Large intestine (tissue), 3 donors: ENCODE results near the gene CLTRN. TPM values are rescaled to one million over a fixed set of nuclear protein-coding genes. Genes with fewer than 3 reads are reported as not detected.
"Not testable (repeated sequence)": the region's sequence is repeated elsewhere in the genome, so short reads cannot be mapped to it uniquely, and the experiment has no call there.

Source experiments
- DNase-seq, 2 donors: peaks; one replicate each; pipeline versions ENCODE4 v3.0.0 to v3.0.0-alpha.2; 2013
- H3K27ac ChIP-seq: one replicate; pipeline ENCODE4 v1.5.1; 2013; ENCODE audit warnings: low read length
- H3K27me3 ChIP-seq: 2 replicates; pipeline ENCODE4 v1.6.1; 2013; ENCODE audit warnings: low read length; ENCODE audit not compliant: control insufficient read depth, insufficient read depth
- H3K36me3 ChIP-seq: 2 replicates; pipeline ENCODE4 v1.6.1; 2013; ENCODE audit warnings: low read length; ENCODE audit not compliant: control insufficient read depth, insufficient read depth
- H3K4me1 ChIP-seq: one replicate; pipeline ENCODE4 v1.6.1; 2013; ENCODE audit warnings: low read length; ENCODE audit not compliant: control insufficient read depth, insufficient read depth
- H3K4me3 ChIP-seq: one replicate; pipeline ENCODE4 v1.5.1; 2013; ENCODE audit warnings: low read length
- H3K9me3 ChIP-seq: one replicate; pipeline ENCODE4 v1.6.1; 2013; ENCODE audit warnings: mild to moderate bottlenecking, low read depth, low read length, moderate library complexity; ENCODE audit not compliant: control insufficient read depth
- WGBS: methylation state at CpG from one replicate; pipeline ENCODE4 v1.1.5; 2013; ENCODE audit warnings: low lambda C conversion rate; ENCODE audit not compliant: insufficient coverage; 5-methylcytosine and 5-hydroxymethylcytosine counted together
- polyA plus RNA-seq: library from polyadenylated mRNA; unstranded; fragments of 120-200 nt; gene quantifications from one replicate; pipeline ENCODE4 v1.2.1, GENCODE V29; 2013

CLTRN gene
- polyA plus RNA-seq, 1 donor, result 1.6 TPM

DNA sequence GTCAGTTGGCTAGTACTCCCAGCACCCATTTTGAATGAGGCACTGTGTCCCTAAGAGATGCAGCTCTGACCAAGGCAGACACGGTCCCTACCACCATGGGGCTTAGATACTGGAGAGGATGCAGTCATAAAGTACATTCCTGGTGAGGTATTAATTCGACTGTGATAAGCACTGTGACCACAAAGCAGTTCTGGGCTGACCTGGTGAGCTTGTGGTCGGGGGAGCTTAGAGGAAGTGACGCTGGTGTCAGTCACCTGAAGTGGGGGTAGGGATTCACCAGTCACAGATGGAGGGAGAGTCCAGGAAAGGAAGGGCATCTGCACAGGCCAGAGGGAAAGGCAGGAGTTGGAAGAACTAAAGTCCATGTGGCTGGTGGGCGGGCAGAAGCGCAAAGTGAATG is 15.8 kb upstream of the CLTRN start:
- no CpG with 5 or more reads among the region's 6 CpGs for WGBS
- DNase-seq, result no peak
- Histone ChIP-seq H3K27me3 (no peaks in the 10 kb centered on the region), H3K4me3 (no peak overlapping the region), H3K9me3 (no peaks in the 10 kb centered on the region), H3K36me3 (peaks cover 5% of the 10 kb centered on the region), H3K4me1 (no peaks in the 10 kb centered on the region), H3K27ac (no peak overlapping the region)

DNA sequence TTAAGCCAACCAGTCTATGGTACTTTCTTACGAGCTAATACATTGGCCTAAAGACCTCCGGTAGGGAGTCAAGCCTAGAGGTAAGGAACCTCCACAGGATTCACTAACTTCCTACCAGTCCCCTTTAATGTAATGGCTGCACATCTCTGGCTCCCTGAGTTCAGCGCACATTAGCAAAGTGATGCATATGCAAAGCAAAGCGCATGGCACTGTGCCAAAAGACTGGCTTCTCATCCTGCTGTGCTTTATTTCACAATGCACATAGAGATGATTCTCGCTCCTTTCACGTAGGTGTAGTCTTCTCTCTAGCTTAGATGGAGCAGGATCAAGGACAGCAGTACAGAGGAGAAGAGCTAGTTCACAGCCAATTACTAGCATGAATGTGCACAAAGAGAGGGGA is 14.6 kb upstream of the CLTRN start:
- no peak for DNase-seq
- H3K27ac ChIP-seq, result no peak overlapping the region
- H3K9me3 ChIP-seq, result no peaks in the 10 kb centered on the region
- H3K4me1 ChIP-seq, result no peaks in the 10 kb centered on the region
- H3K4me3 ChIP-seq, result no peak overlapping the region
- no CpG with 5 or more reads among the region's 6 CpGs for WGBS
- no peaks in the 10 kb centered on the region for H3K27me3 ChIP-seq
- peaks cover 5% of the 10 kb centered on the region for H3K36me3 ChIP-seq

DNA sequence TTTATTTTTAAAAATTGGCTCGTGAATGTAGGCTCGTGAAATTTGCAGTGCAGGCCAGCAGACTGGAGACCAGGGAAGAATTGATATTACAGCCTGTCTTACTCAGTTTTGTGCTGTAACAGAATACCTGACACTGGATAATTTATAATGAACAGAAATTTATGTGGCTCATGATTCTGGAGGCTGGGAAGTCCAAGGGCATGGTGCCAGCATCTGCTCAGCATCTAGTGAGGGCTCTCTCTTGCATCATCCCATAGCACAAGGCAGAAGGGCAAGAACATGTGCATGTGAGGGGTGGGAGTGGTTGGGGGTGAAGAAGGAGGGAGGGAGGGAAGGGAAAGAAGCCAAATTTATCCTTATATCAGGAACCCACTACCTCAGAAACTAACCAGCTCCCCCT is 13.7 kb upstream of the CLTRN start:
- Histone ChIP-seq H3K9me3 (no peaks in the 10 kb centered on the region), H3K27me3 (no peaks in the 10 kb centered on the region), H3K4me3 (no peak overlapping the region), H3K36me3 (peaks cover 5% of the 10 kb centered on the region), H3K27ac (no peak overlapping the region), H3K4me1 (no peaks in the 10 kb centered on the region)
- WGBS, result no CpG with 5 or more reads among the region's 2 CpGs
- DNase-seq, result no peak

DNA sequence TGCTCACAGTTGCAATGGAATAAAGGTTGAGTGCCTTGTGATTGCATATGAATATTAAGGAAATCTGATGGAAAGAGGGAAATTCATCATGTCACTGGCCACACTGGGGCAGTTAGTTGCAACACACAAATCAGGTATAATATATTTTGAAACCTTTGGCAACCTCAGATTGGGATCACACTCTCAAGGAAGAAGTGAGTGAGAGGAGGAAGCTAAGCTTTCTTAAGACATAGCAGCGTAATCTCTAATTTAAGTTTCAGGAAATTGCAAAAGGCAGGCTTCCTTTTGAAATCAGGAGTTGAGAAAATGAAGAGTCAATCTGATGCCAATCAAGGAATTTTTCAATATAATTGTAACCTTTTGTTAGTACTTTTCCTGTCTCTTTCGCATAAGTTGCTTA is 12.3 kb upstream of the CLTRN start:
- no CpG with 5 or more reads among the region's 2 CpGs for WGBS
- DNase-seq, result no peak
- peaks cover 7% of the 10 kb centered on the region for H3K4me1 ChIP-seq
- no peak overlapping the region for H3K27ac ChIP-seq
- H3K36me3 ChIP-seq, result peaks cover 5% of the 10 kb centered on the region
- no peak overlapping the region for H3K4me3 ChIP-seq
- H3K27me3 ChIP-seq, result no peaks in the 10 kb centered on the region
- H3K9me3 ChIP-seq, result no peaks in the 10 kb centered on the region

DNA sequence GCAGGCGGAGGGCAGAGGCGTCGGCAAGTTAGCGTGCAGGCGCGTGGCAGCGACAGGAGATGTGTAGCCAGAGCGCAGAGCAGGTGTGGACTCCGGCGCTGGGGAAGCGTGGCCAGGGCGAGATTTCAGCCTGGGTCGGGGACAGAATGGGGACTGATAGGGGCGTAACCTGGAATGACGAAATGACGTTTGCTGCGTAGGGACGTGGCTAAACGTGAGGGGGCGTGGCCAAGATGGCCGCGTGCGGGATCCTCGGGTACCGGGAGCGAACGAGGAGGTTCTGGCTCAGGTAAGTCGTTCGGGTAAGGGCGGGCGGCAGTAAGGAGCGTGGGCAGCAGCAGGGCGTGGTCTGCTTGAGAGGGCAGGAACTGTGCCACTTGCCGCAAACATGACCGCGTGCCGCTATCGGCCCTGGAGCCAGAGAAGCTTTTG is 10.9 kb upstream of the CLTRN start:
- H3K36me3 ChIP-seq, result peaks cover 5% of the 10 kb centered on the region
- peaks cover 10% of the 10 kb centered on the region for H3K4me1 ChIP-seq
- no peaks in the 10 kb centered on the region for H3K9me3 ChIP-seq
- DNase-seq, result peak in 1 of 2 donors; percentile 94
- peak overlapping the region; percentile 93 for H3K4me3 ChIP-seq
- H3K27ac ChIP-seq, result peak overlapping the region; percentile 100
- WGBS, result no CpG with 5 or more reads among the region's 38 CpGs
- H3K27me3 ChIP-seq, result no peaks in the 10 kb centered on the region

DNA sequence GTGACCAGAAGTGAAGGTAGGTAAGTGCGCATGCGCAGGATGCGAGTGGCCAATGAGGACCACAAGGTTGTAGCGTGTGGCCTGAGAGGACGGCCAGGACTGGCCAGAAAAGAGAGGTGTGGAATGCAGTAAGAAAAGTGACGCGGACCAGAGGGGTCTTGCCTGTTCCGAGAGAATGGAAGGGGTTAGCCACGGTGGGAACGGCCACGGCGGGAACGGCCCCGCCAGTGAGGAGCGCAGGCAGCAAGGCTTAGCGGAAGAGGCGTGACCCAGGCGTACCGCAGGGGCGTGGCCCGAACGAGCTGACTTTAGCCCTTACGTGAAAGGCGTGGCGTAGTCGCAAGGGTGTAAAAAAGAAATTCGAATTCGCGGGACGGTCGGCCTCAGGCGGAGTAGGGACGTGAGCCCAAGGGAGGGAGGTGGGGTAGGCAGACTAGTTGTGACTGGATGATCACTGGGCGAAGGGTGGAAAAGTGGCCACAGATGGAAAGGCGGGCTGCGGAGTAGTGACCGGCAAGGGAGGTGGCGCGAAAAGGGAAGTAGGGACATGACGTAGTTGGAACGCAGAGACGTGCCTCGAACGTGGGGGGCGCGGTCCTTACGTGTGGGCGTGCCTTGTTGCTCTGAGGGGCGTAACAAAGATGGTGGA is 10.4 kb upstream of the CLTRN start:
- Histone ChIP-seq H3K27me3 (no peaks in the 10 kb centered on the region), H3K36me3 (peaks cover 5% of the 10 kb centered on the region), H3K4me3 (peak overlapping the region; percentile 93), H3K9me3 (no peaks in the 10 kb centered on the region), H3K27ac (peak overlapping the region; percentile 100), H3K4me1 (peaks cover 10% of the 10 kb centered on the region)
- DNase-seq, result peak; percentile 96 to 97
- no CpG with 5 or more reads among the region's 49 CpGs for WGBS

DNA sequence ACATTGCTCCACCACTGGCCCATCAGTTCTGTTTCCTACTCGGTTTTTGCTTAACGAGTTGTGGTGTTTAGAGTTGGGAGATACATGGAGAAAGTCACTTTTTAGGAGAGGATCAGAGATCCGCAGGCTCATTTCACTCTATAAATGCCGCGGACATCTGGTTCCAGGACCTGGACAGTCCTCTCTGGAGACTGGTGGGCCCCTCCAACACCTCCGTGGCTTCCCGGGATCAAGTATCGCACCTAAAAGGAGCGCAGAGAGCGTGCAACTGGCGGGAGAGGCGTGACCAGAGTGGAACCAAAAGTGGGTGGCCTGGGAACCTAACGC is 9.9 kb upstream of the CLTRN start:
- no CpG with 5 or more reads among the region's 13 CpGs for WGBS

DNA sequence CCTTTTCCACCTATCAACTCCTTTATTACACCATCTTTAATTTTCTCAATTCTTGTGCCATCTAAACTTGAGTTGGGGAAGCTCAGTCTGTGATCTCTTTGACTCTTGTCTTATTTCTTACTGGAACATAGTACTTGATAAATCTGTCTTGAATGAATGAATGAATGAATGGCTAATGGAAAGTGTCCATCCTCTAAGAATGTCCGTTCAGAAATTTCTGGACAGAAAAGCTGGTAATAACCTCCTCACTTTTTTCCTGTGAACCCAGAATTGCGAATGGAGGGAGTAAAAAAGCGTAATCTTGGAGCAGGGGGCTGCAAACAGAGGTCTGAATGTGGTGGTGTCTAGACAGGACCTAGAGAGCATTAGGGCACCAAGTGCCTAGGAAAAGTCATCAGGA is 9.4 kb upstream of the CLTRN start:
- no peaks in the 10 kb centered on the region for H3K27me3 ChIP-seq
- no CpG with 5 or more reads among the region's 3 CpGs for WGBS
- H3K4me1 ChIP-seq, result peaks cover 10% of the 10 kb centered on the region
- peak overlapping the region; percentile 93 for H3K4me3 ChIP-seq
- H3K27ac ChIP-seq, result peak overlapping the region; percentile 100
- no peak for DNase-seq
- no peaks in the 10 kb centered on the region for H3K9me3 ChIP-seq
- H3K36me3 ChIP-seq, result peaks cover 2% of the 10 kb centered on the region

More for the DNA sequence above, 9.9 kb upstream of the CLTRN start:
- Histone ChIP-seq H3K4me1 (peaks cover 10% of the 10 kb centered on the region), H3K27me3 (no peaks in the 10 kb centered on the region), H3K27ac (peak overlapping the region; percentile 100), H3K9me3 (no peaks in the 10 kb centered on the region), H3K4me3 (peak overlapping the region; percentile 93), H3K36me3 (peaks cover 5% of the 10 kb centered on the region)
- no peak for DNase-seq

DNA sequence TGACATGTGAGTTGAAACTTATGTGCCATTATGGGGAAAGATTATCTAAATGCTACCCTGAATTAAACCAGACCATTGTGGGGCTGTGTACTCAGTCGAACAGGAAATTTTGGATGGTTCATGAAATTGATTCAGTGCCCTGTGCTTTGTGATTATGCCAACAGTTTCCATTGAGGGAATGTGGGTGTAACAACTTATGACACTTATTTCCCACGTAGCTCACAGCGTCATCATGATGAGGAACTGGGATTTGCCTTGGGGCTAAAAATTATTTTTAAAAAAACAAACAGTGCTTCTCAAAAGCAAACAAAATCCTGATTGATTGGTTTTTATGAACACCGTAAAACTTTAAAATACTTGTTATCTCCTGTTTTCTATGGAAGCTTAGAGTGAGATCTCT is 8.3 kb upstream of the CLTRN start:
- H3K27ac ChIP-seq, result no peak overlapping the region

DNA sequence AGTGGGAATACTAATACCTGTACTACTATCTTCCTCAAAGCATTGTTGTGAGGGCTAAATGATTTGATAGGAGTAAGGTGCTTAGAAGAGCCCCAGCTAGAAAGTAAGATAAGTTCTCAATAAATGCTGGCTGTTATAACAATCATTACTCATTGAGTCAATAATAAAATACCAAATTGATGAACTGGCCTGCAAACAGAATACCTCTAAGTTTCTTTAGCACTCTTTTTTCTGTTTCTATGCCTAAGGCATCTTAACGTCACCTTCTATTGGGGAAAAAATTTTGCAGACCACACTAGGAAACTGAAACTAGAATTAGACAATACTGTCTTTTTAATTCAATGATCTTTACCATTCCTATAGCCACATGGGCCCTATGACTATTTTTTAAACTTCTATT is 1.2 kb downstream of the CLTRN start:
- no peak overlapping the region for H3K4me3 ChIP-seq
- no peaks in the 10 kb centered on the region for H3K9me3 ChIP-seq
- no CpG with 5 or more reads among the region's 1 CpG for whole genome bisulfite sequencing
- no peaks in the 10 kb centered on the region for H3K4me1 ChIP-seq
- no peaks in the 10 kb centered on the region for H3K27me3 ChIP-seq
- no peaks in the 10 kb centered on the region for H3K36me3 ChIP-seq
- no peak overlapping the region for H3K27ac ChIP-seq
- DNase-seq, result no peak

More for the DNA sequence above, 8.3 kb upstream of the CLTRN start:
- no peak for DNase-seq
- H3K4me3 ChIP-seq, result no peak overlapping the region
- H3K27me3 ChIP-seq, result no peaks in the 10 kb centered on the region
- peaks cover 10% of the 10 kb centered on the region for H3K4me1 ChIP-seq
- H3K36me3 ChIP-seq, result no peaks in the 10 kb centered on the region
- WGBS, result no CpG with 5 or more reads among the region's 4 CpGs
- no peaks in the 10 kb centered on the region for H3K9me3 ChIP-seq

DNA sequence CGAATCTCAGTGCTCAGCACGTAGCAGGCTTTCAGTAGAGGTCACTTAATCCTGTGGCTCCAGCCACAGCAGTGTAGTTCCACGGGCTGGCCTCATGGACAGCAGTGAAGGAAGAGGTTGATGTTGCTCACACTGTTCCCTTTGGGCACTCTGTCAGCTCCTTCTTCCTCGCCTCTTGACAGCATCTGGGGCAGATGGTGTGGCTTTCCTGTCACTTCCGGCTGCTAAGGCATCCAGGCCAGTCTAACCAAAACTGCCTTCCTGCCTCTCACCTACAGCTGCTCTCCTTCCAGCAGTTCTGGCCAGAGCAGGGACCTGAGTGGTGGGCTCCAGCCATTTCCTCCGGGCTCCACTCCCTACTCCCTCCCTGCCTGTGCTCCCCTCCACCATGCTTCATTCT is 9.8 kb downstream of the CLTRN start:
- not testable (repeated sequence) for H3K9me3 ChIP-seq, H3K4me1 ChIP-seq, H3K36me3 ChIP-seq, DNase-seq, H3K27me3 ChIP-seq, H3K4me3 ChIP-seq, H3K27ac ChIP-seq
- no CpG with 5 or more reads among the region's 6 CpGs for WGBS
